CD4-positive, alpha-beta T cell treated with Interleukin-1 beta for 1 hour (primary cell): ENCODE data around the gene SLC1A7.

Source experiments
- DNase-seq, 2 donors: peaks; one replicate each; pipeline ENCODE4 v3.0.0-alpha.2; 2020 to 2022

The SLC1A7 gene

GRCh38 chr1:53158900-53159299 lies 16.5 kb upstream of the SLC1A7 start:
- no peak for DNase-seq

GRCh38 chr1:53156783-53157182 lies 14.3 kb upstream of the SLC1A7 start:
- DNase-seq, result no peak

- DNase-seq, result no peak
These were observed 13.5 kb upstream of the SLC1A7 start for GRCh38 chr1:53155945-53156344.

GRCh38 chr1:53155534-53155933 lies 13.1 kb upstream of the SLC1A7 start:
- no peak for DNase-seq

GRCh38 chr1:53154859-53155438 lies 12.5 kb upstream of the SLC1A7 start:
- DNase-seq, result no peak

- DNase-seq, result no peak
These were observed 11.3 kb upstream of the SLC1A7 start for GRCh38 chr1:53153752-53154151.

GRCh38 chr1:53148123-53148522 lies 5.7 kb upstream of the SLC1A7 start:
- no peak for DNase-seq

- DNase-seq, result no peak
These were observed 4.7 kb upstream of the SLC1A7 start for GRCh38 chr1:53147174-53147573.

GRCh38 chr1:53145942-53146708 lies 3.7 kb upstream of the SLC1A7 start:
- DNase-seq, result no peak

- no peak for DNase-seq
These were observed 3.1 kb upstream of the SLC1A7 start for GRCh38 chr1:53145619-53145941.

GRCh38 chr1:53145051-53145600 lies 2.7 kb upstream of the SLC1A7 start:
- no peak for DNase-seq

GRCh38 chr1:53144201-53144600 lies 1.8 kb upstream of the SLC1A7 start:
- DNase-seq, result no peak

- no peak for DNase-seq
These were observed 1.1 kb upstream of the SLC1A7 start for GRCh38 chr1:53143527-53143926.

- no peak for DNase-seq
These were observed 867 bp downstream of the SLC1A7 start for GRCh38 chr1:53141487-53142055.

GRCh38 chr1:53140451-53140850 lies 2.0 kb downstream of the SLC1A7 start:
- DNase-seq, result no peak

- no peak for DNase-seq
These were observed 2.5 kb downstream of the SLC1A7 start for GRCh38 chr1:53139951-53140361.

GRCh38 chr1:53138991-53139884 lies 3.2 kb downstream of the SLC1A7 start:
- DNase-seq, result no peak

- DNase-seq, result no peak
These were observed 4.7 kb downstream of the SLC1A7 start for GRCh38 chr1:53137729-53138128.

- peak; percentile 20 to 43 for DNase-seq
These were observed 6.7 kb downstream of the SLC1A7 start for GRCh38 chr1:53135735-53136114.

- peak in 1 of 2 donors; percentile 6 for DNase-seq
These were observed 7.3 kb downstream of the SLC1A7 start for GRCh38 chr1:53134961-53135734.

- DNase-seq, result no peak
These were observed 8.4 kb downstream of the SLC1A7 start for GRCh38 chr1:53134042-53134485.
